ENCODE measurements around the gene HHIP.

GRCh38 chr4:144649646-144650045, 3.7 kb downstream of the HHIP start:
- TF ChIP-seq CTCF (IDR thresholded peaks at IDR 0.05; ENCODE audit: poor library complexity) (no peak), EZH2phosphoT487 (IDR thresholded peaks at IDR 0.05; ENCODE audit: low read depth, severe bottlenecking, unreplicated experiment) (no peak)
